ENCODE measurements around the gene TNFAIP8. TPM values are rescaled to one million over a fixed set of nuclear protein-coding genes. Genes with fewer than 3 reads are reported as not detected.
"Not testable (repeated sequence)": the region's sequence is repeated elsewhere in the genome, so short reads cannot be mapped to it uniquely, and the experiment has no call there.

TNFAIP8 gene
- total and polyA plus RNA-seq, 2 donors (not counting 1 experiment from before 2014, with no cell fraction given): 36.7 to 37.7 TPM

- Histone ChIP-seq H3K27me3 (ENCODE audit: control insufficient read depth, insufficient read depth, low read length) (peaks cover 5% of the 10 kb centered on the region), H4K20me1 (ENCODE audit: control insufficient read depth, extremely low read depth, insufficient read depth, low read length) (no peaks in the 10 kb centered on the region), H3K4me1 (ENCODE audit: control insufficient read depth, extremely low read depth, insufficient read depth, low read length) (no peaks in the 10 kb centered on the region), H3K4me2 (ENCODE audit: extremely low read depth, insufficient read depth, low read length) (no peak overlapping the region), H3K4me3 (replicated peaks in 1 of 4; ENCODE audit: control extremely low read depth in 1 of 4, insufficient read depth in 1 of 4, low read depth in 3 of 4, low read length in 4 of 4) (no peak overlapping the region), H3K79me2 (ENCODE audit: control insufficient read depth, insufficient read depth, low read length) (no peaks in the 10 kb centered on the region), H3K9ac (ENCODE audit: insufficient read depth, low read length) (no peak overlapping the region), H2AFZ (ENCODE audit: low read length) (no peak overlapping the region), H3K36me3 (ENCODE audit: control insufficient read depth, insufficient read depth, low read length) (no peaks in the 10 kb centered on the region), H3K9me3 (ENCODE audit: control insufficient read depth, insufficient read depth, low read depth, low read length) (no peaks in the 10 kb centered on the region), H3K27ac (ENCODE audit: insufficient read depth, low read length) (no peak overlapping the region)
- DNase-seq (ENCODE audit: low read depth in 2 of 2): peak; percentile 45 to 48
- TF ChIP-seq EZH2 (IDR thresholded peaks at IDR 0.05; ENCODE audit: low read length, missing control alignments) (no peak), CTCF (conservative IDR thresholded peaks at IDR 0.05 in 1 of 2, IDR thresholded peaks at IDR 0.05 in 1 of 2; ENCODE audit: low read depth in 1 of 2, low read length in 2 of 2) (peak; percentile 46 to 62)
Measured at GRCh38 chr5:119435436-119436132, 79.8 kb downstream of the TNFAIP8 start.

- not testable (repeated sequence) for H3K9ac ChIP-seq (ENCODE audit: insufficient read depth, low read length); H3K9me3 ChIP-seq (ENCODE audit: control insufficient read depth, insufficient read depth, low read depth, low read length); H3K36me3 ChIP-seq (ENCODE audit: control insufficient read depth, insufficient read depth, low read length); DNase-seq (ENCODE audit: low read depth in 2 of 2); H2AFZ ChIP-seq (ENCODE audit: low read length); H3K4me1 ChIP-seq (ENCODE audit: control insufficient read depth, extremely low read depth, insufficient read depth, low read length); H3K27me3 ChIP-seq (ENCODE audit: control insufficient read depth, insufficient read depth, low read length); H3K4me2 ChIP-seq (ENCODE audit: extremely low read depth, insufficient read depth, low read length); H3K4me3 ChIP-seq (replicated peaks in 1 of 4; ENCODE audit: control extremely low read depth in 1 of 4, insufficient read depth in 1 of 4, low read depth in 3 of 4, low read length in 4 of 4); H3K79me2 ChIP-seq (ENCODE audit: control insufficient read depth, insufficient read depth, low read length); H3K27ac ChIP-seq (ENCODE audit: insufficient read depth, low read length); H4K20me1 ChIP-seq (ENCODE audit: control insufficient read depth, extremely low read depth, insufficient read depth, low read length)
Measured at GRCh38 chr5:119437785-119438586, 82.2 kb downstream of the TNFAIP8 start.

DNA sequence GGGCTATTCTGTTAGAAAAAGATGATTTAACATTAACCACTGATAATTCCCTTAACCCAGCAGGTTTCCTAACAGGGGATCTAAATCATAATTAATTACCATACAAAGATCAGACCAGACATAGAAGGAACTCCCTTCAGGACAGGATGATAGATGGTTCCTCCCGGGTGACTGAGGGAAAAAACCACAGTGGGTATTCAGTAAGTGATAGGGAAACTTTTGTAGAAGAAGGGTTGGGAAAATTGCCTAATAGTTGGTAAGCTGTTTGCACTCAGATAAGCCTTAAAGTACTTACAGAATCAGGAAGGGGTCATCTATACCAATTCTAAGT, 82.7 kb downstream of the TNFAIP8 start:
- not testable (repeated sequence) for H4K20me1 ChIP-seq (ENCODE audit: control insufficient read depth, extremely low read depth, insufficient read depth, low read length); H3K4me3 ChIP-seq (replicated peaks in 1 of 4; ENCODE audit: control extremely low read depth in 1 of 4, insufficient read depth in 1 of 4, low read depth in 3 of 4, low read length in 4 of 4); H3K27me3 ChIP-seq (ENCODE audit: control insufficient read depth, insufficient read depth, low read length); H3K9ac ChIP-seq (ENCODE audit: insufficient read depth, low read length); H3K79me2 ChIP-seq (ENCODE audit: control insufficient read depth, insufficient read depth, low read length); H2AFZ ChIP-seq (ENCODE audit: low read length); H3K36me3 ChIP-seq (ENCODE audit: control insufficient read depth, insufficient read depth, low read length); H3K4me2 ChIP-seq (ENCODE audit: extremely low read depth, insufficient read depth, low read length); H3K4me1 ChIP-seq (ENCODE audit: control insufficient read depth, extremely low read depth, insufficient read depth, low read length); H3K9me3 ChIP-seq (ENCODE audit: control insufficient read depth, insufficient read depth, low read depth, low read length); H3K27ac ChIP-seq (ENCODE audit: insufficient read depth, low read length)
- DNase-seq (ENCODE audit: low read depth in 2 of 2): peak in 1 of 2 donors; percentile 14

- no peaks in the 10 kb centered on the region for H3K4me1 ChIP-seq (ENCODE audit: control insufficient read depth, extremely low read depth, insufficient read depth, low read length)
- no peaks in the 10 kb centered on the region for H4K20me1 ChIP-seq (ENCODE audit: control insufficient read depth, extremely low read depth, insufficient read depth, low read length)
- H2AFZ ChIP-seq (ENCODE audit: low read length): no peak overlapping the region
- TF ChIP-seq EZH2 (IDR thresholded peaks at IDR 0.05; ENCODE audit: low read length, missing control alignments): no peak
- TF ChIP-seq CTCF (conservative IDR thresholded peaks at IDR 0.05 in 1 of 2, IDR thresholded peaks at IDR 0.05 in 1 of 2; ENCODE audit: low read depth in 1 of 2, low read length in 2 of 2): no peak
- no peaks in the 10 kb centered on the region for H3K9me3 ChIP-seq (ENCODE audit: control insufficient read depth, insufficient read depth, low read depth, low read length)
- DNase-seq (ENCODE audit: low read depth in 2 of 2): no peak
- H3K4me2 ChIP-seq (ENCODE audit: extremely low read depth, insufficient read depth, low read length): no peak overlapping the region
- H3K27me3 ChIP-seq (ENCODE audit: control insufficient read depth, insufficient read depth, low read length): peaks cover 5% of the 10 kb centered on the region
- no peak overlapping the region for H3K4me3 ChIP-seq (replicated peaks in 1 of 4; ENCODE audit: control extremely low read depth in 1 of 4, insufficient read depth in 1 of 4, low read depth in 3 of 4, low read length in 4 of 4)
- no peak overlapping the region for H3K27ac ChIP-seq (ENCODE audit: insufficient read depth, low read length)
- no peak overlapping the region for H3K9ac ChIP-seq (ENCODE audit: insufficient read depth, low read length)
- no peaks in the 10 kb centered on the region for H3K36me3 ChIP-seq (ENCODE audit: control insufficient read depth, insufficient read depth, low read length)
- H3K79me2 ChIP-seq (ENCODE audit: control insufficient read depth, insufficient read depth, low read length): no peaks in the 10 kb centered on the region
Measured at GRCh38 chr5:119439140-119439631, 83.4 kb downstream of the TNFAIP8 start.

DNA sequence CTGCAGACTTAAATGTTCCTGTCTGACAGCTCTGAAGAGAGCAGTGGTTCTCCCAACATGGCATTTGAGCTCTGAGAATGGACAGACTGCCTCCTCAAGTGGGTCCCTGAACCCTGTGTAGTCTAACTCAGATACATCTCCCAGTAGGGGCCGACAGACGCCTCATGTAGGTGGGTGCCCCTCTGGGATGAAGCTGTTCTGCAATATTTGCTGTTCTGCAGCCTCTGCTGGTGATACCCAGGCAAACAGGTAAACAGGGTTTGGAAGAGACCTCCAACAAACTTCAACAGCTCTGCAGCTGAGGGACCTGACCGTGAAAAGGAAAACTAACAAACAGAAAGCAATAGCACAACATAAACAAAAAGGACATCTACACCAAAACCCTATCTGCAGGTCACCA, 83.8 kb downstream of the TNFAIP8 start:
- not testable (repeated sequence) for H3K27me3 ChIP-seq (ENCODE audit: control insufficient read depth, insufficient read depth, low read length); H3K4me3 ChIP-seq (replicated peaks in 1 of 4; ENCODE audit: control extremely low read depth in 1 of 4, insufficient read depth in 1 of 4, low read depth in 3 of 4, low read length in 4 of 4); DNase-seq (ENCODE audit: low read depth in 2 of 2)

More for the DNA sequence above, 83.8 kb downstream of the TNFAIP8 start:
- not testable (repeated sequence) for H3K4me1 ChIP-seq (ENCODE audit: control insufficient read depth, extremely low read depth, insufficient read depth, low read length); H3K36me3 ChIP-seq (ENCODE audit: control insufficient read depth, insufficient read depth, low read length); H3K79me2 ChIP-seq (ENCODE audit: control insufficient read depth, insufficient read depth, low read length); H4K20me1 ChIP-seq (ENCODE audit: control insufficient read depth, extremely low read depth, insufficient read depth, low read length); H3K27ac ChIP-seq (ENCODE audit: insufficient read depth, low read length); H2AFZ ChIP-seq (ENCODE audit: low read length); H3K9me3 ChIP-seq (ENCODE audit: control insufficient read depth, insufficient read depth, low read depth, low read length); H3K4me2 ChIP-seq (ENCODE audit: extremely low read depth, insufficient read depth, low read length); H3K9ac ChIP-seq (ENCODE audit: insufficient read depth, low read length)
